GM19238 (cell line): Measurements from ENCODE around the gene FGF6.
"Not testable (repeated sequence)": the region's sequence is repeated elsewhere in the genome, so short reads cannot be mapped to it uniquely, and the experiment has no call there.

Experiments used
- DNase-seq: peaks from one replicate; pipeline ENCODE4 v3.0.0; 2011; ENCODE audit warnings: low spot score; ENCODE audit not compliant: insufficient read length

FGF6 gene

GRCh38 chr12:4420138-4420670 is 25.4 kb downstream of the FGF6 start:
- no peak for DNase-seq

- DNase-seq, result no peak
Measured at GRCh38 chr12:4418913-4419312, 26.7 kb downstream of the FGF6 start.

GRCh38 chr12:4417936-4418335 is 27.7 kb downstream of the FGF6 start:
- DNase-seq, result no peak

GRCh38 chr12:4417455-4417854 is 28.2 kb downstream of the FGF6 start:
- DNase-seq, result no peak

GRCh38 chr12:4416276-4416675 is 29.3 kb downstream of the FGF6 start:
- no peak for DNase-seq

DNA sequence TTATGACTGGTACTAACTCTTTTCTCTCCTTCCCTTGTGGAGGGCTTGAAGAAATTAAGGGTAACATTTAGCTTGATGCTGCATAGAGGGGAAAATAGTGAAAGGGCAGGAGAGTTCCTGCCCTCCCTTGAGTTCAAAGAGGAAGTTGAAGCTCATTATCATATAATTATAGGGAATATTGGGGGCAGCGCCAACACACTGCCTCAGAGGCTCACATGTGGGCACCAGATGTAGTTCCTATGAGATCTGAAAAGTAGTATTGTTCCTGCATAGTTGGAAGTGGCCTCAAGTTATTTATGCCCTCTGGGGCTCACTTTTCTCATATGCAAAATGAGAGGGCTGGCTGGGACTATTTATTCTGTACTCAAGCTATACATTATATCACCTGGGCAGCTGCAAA is 33.1 kb downstream of the FGF6 start:
- no peak for DNase-seq

GRCh38 chr12:4412056-4412455 is 33.6 kb downstream of the FGF6 start:
- DNase-seq, result no peak

DNA sequence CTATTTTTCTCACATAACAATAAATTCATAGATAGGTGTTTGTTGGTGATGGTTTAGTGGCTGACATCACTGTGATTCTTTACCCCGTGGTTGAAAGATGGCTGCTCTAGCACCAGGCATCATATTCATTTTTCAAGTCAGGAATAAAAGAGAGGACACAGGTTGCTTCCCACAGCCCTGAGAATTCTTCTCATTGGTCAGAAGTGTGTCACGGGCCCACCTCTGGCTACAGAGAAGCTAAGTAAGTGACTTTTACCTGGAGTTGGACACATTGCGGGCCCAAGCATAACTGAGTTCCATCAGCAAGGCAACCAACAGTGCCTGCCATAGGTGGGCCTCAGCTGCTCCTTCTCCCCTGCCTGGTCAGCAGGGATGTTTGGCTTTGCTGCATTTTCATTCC is 38.5 kb downstream of the FGF6 start:
- no peak for DNase-seq

DNA sequence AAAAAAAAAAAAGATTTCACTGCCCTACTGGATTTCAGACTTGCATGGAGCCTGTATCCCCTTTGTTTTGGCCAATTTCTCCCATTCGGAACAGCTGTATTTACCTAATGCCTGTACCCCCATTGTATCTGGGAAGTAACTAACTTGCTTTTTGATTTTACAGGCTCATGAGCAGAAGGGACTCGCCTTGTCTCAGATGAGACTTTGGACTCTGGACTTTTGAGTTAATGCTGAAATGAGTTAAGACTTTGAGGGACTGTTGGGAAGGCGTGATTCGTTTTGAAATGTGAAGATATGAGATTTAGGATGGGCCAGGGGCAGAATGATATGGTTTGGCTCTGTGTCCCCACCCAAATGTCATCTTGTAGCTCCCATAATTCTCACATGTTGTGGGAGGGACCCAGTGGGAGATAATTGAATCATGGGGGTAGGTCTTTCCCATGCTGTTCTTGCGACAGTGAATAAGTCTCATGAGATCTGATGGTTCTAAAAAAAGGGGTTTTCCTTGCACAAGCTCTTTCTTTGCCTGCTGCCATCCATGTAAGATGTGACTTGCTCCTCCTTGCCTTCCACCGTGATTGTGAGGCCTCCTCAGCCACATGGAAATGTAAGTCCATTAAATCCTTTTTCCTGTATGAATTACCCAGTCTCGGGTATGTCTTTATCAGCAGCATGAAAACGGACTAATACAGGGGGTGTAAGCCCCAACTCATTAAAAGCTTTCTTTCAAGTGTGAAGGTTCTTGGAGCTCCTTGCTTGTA is 40.6 kb downstream of the FGF6 start:
- not testable (repeated sequence) for DNase-seq

DNA sequence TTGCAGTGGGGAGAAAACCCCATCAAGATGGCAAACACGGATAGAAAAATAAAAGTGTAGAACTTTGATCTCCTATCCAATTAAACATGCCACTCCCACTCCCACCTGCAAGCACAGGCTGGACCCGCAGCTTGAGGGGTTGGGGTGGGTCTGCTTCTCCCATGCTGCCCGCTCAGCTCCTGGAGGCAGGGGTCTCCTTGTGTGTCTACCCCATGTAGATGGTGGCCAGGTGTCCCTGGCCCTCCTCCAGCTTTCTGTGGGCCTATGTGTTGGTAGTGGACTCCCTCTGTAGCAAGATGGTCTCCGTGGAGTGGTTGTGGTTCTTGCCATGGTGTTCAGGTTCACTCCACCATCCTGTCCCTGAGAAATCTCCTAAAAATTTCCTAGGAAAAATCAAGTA is 42.6 kb downstream of the FGF6 start:
- DNase-seq, result no peak

DNA sequence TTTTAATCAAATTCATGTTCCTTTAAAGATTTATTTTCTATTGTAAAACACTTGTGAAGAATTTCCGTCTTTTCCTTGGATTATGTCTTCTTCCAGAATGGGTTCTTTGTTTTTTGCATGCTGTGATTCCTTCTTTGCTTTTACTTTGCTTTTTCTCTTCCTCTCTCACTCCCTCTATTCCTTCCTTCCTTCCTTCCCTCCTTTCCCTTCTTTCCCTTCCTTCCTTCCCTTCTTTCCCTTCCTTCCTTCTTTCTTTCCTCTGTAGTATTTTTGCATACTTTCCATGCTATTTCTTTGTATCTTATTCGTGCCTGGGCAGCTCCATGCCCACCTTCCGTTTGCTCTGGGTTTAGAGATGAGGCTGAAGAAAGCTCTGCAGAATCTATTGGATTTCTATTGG is 44.5 kb downstream of the FGF6 start:
- no peak for DNase-seq

GRCh38 chr12:4395818-4396217 is 49.8 kb downstream of the FGF6 start:
- no peak for DNase-seq

DNA sequence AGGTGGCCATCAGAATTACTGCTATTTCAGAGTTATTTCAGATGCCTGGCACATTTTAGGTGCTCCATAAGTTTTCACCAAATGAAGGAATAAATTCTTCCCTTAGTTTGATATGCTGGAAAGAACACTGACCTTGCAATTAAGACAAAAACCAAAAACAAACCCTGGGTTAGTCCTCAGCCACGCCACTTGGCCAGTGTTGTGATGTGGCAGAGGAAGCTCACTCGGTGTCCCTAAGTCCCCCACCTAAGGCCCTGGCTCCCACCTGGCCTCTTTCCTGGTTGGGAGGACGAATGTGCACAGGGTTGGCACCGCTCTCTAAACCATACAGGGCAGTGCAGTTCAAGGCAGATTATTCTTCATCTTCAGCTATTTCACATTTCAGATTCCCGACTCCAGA is 52.4 kb downstream of the FGF6 start:
- no peak for DNase-seq

GRCh38 chr12:4392223-4392742 is 53.3 kb downstream of the FGF6 start:
- DNase-seq, result no peak

- DNase-seq, result no peak
Measured at GRCh38 chr12:4388662-4389061, 57.0 kb downstream of the FGF6 start.

DNA sequence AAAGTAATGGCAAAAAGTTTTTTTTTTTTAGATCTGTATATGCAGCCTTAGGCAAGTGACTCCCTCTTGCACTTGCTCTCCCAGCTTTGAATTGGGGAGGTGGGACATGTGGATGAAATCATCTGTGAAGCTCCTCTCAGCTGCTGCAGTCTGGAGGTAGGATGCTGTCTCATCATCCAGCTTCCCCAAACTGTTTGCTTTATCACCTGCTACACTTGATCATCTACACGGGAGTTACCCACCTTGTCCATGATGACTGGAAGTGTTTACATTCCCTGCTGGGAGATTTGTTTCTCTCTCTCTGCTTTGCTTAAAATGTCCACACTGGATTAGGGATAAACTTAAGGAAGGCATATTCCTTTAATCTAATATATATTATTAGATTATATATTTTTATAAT is 57.6 kb downstream of the FGF6 start:
- DNase-seq, result no peak

DNA sequence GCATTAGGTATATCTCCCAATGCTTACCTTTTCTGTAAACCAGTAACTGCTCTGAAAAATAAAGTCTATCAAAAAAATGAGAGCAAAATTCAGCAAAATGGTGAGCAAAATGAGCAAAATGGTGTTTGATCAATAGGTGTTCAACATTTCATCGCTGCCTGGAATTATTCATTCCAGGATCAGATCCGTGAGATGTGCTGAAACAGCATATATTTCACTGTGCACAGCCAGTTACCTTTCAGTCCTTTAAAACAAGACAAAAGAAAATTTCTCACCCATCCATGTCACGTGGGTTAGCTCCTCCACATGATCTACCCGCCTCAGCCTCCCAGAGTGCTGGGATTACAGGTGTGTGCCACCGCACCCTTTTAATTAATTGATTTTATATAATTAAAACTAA is 58.0 kb downstream of the FGF6 start:
- no peak for DNase-seq

- no peak for DNase-seq
Measured at GRCh38 chr12:4386801-4387200, 58.8 kb downstream of the FGF6 start.
